ENCODE data around the gene OR9A2. TPM values are rescaled to one million over a fixed set of nuclear protein-coding genes. Genes with fewer than 3 reads are reported as not detected.
A peak's percentile ranks its signal among the peaks of the same experiment; 100 is the strongest.

Gene OR9A2
- total RNA-seq, 1 donor from 2014 or later: not detected

DNA sequence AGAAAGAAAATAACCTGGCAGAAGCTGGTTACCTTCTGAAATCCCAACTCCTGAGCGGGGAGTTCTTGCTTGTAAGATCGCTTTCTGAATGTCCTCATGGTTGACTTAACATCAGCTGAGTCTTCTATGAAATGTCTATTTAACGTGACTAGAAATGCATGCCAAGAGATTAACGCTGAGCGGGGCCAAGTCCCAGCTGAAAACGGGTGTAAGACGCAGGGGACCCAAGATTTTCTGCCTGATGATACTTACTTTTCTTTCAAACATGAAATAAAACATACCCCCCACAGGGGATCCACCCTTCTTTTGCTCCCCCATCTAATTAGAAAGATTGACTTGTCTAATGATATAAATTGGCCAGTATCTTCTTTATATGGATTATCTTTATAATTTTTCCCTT, 14.9 kb downstream of the OR9A2 start:
- peaks cover 0 to 10% (median 5%) of the 10 kb centered on the region in 3 donors for H3K4me1 ChIP-seq (ENCODE audit: control insufficient read depth in 3 of 3, insufficient read depth in 3 of 3, low read length in 3 of 3)
- no peak overlapping the region for H3K27ac ChIP-seq (ENCODE audit: low read depth, low read length)
- no peaks in the 10 kb centered on the region for H3K9me3 ChIP-seq (ENCODE audit: control insufficient read depth in 3 of 3, low read length in 3 of 3)
- H3K9ac ChIP-seq (ENCODE audit: low read depth in 1 of 3, low read length in 3 of 3): no peak overlapping the region
- H3K27me3 ChIP-seq (ENCODE audit: control insufficient read depth in 3 of 3, insufficient read depth in 3 of 3, low read length in 3 of 3): peaks cover 0 to 2% (median 0%) of the 10 kb centered on the region in 3 donors
- no peaks in the 10 kb centered on the region for H3K36me3 ChIP-seq (ENCODE audit: control insufficient read depth in 3 of 3, insufficient read depth in 3 of 3, low read length in 3 of 3)
- no peak overlapping the region for H3K4me3 ChIP-seq (ENCODE audit: low read length in 3 of 3)

DNA sequence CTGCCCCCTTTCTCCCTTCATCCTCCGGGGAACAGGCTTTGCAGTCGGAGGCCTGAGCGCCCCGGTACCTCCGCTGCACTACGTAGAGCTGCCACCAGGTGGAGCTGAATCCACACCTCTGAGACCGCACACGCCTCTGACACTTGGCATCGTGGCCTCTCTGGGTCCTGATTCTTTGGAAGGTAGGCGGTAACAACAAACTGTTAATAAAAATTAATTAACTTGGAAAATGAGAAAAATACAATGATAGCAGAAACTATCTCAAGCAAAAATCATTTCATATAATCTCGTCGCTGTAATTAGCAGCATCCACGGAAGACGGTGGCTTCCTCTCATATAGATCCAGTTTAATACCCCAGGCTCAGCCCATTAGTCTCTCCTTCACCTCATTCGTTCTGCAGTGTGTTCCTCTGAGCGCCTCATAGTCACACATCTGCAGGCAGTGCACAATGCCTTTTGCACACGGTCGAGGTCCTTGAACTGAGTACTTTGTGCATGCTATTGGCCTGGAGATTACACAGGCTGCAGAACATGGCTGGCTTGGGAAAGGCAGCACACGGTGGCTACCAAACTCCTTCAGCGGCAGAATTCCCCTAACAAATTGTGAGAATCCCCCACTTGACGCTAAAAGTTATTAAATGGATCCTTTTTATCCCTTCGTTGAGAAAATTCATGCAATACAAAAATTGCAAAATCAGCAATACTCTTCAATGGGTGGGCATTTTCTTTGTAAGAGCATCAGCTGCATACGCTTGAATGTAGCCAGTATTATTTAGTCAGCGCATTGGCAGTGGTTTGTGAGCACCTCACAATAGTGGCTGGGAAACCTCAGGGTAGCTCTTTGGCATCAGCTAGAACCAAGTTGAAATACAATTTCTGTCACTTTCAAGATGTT, 18.7 kb downstream of the OR9A2 start:
- Histone ChIP-seq H3K27ac (ENCODE audit: low read depth, low read length) (no peak overlapping the region), H3K9me3 (ENCODE audit: control insufficient read depth in 3 of 3, low read length in 3 of 3) (no peaks in the 10 kb centered on the region), H3K9ac (ENCODE audit: low read depth in 1 of 3, low read length in 3 of 3) (no peak overlapping the region), H3K36me3 (ENCODE audit: control insufficient read depth in 3 of 3, insufficient read depth in 3 of 3, low read length in 3 of 3) (no peaks in the 10 kb centered on the region), H3K27me3 (ENCODE audit: control insufficient read depth in 3 of 3, insufficient read depth in 3 of 3, low read length in 3 of 3) (peaks cover 0 to 2% (median 0%) of the 10 kb centered on the region in 3 donors), H3K4me1 (ENCODE audit: control insufficient read depth in 3 of 3, insufficient read depth in 3 of 3, low read length in 3 of 3) (peaks cover 0 to 2% (median 0%) of the 10 kb centered on the region in 3 donors), H3K4me3 (ENCODE audit: low read length in 3 of 3) (no peak overlapping the region)

DNA sequence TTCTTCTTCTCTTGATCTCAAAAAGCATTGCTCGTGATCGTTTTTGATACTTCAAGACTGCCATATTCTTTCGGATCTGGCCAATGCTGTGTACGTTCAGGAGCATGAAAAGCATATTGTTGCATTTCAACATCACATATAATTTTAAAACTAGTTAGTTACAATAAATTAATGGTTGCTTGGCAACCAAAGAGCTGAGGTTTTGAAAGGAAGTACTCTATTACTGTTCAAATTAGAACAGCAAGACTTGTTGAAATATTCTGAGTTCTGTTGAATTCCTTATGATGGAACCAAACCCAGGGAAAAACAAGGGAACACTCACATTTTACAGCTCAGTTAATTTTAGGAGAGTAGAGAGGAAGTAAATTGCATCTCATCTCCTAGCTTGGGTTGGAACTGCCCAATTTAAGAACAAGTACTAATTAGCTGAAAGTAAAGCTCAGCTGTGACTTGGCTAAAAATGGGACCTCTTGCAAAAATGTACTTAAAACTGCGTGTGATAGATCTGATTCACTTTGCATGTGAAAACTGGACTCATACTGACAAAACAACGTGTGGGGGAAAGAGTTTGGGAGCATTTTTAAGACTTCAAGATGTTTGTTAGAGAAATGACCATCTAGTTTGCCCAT, 21.2 kb downstream of the OR9A2 start:
- Histone ChIP-seq H3K4me3 (ENCODE audit: low read length in 3 of 3) (no peak overlapping the region), H3K27me3 (ENCODE audit: control insufficient read depth in 3 of 3, insufficient read depth in 3 of 3, low read length in 3 of 3) (peaks cover 0 to 2% (median 0%) of the 10 kb centered on the region in 3 donors), H3K36me3 (ENCODE audit: control insufficient read depth in 3 of 3, insufficient read depth in 3 of 3, low read length in 3 of 3) (no peaks in the 10 kb centered on the region), H3K9ac (ENCODE audit: low read depth in 1 of 3, low read length in 3 of 3) (no peak overlapping the region), H3K27ac (ENCODE audit: low read depth, low read length) (no peak overlapping the region), H3K4me1 (ENCODE audit: control insufficient read depth in 3 of 3, insufficient read depth in 3 of 3, low read length in 3 of 3) (no peaks in the 10 kb centered on the region), H3K9me3 (ENCODE audit: control insufficient read depth in 3 of 3, low read length in 3 of 3) (peaks cover 0 to 3% (median 0%) of the 10 kb centered on the region in 3 donors)

DNA sequence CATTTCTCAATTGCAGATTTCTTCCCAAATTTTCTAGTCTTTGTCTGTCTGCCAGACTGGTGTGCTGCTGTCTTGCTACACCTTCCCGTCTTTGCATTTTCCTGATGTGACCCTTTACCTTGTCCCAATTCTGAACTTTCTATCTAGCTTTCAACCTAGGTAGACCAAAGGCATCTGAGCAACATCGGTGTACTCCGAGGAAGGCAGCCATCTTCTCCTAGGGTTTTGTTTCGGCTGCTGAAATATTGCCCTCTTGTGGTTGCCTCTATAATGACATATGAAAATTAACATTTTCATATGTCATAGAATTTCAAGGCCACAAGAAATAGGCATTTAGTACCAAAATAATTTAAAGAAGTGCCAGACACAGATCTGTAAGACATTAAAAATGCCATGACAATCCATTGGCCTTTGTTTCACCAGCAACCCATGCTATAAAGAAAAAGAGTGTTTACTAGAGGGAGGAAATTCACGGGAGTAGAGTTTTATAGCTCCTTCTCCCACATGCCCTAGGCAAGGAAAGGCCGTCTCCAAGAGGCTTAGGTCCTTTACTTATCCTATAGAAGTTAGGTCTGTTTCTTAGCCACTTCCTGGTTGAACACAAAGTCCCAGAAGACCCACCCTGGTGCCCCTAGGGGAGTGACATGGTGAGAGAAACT, 23.4 kb downstream of the OR9A2 start:
- Histone ChIP-seq H3K27ac (ENCODE audit: low read depth, low read length) (no peak overlapping the region), H3K27me3 (ENCODE audit: control insufficient read depth in 3 of 3, insufficient read depth in 3 of 3, low read length in 3 of 3) (peaks cover 0 to 2% (median 0%) of the 10 kb centered on the region in 3 donors), H3K36me3 (ENCODE audit: control insufficient read depth in 3 of 3, insufficient read depth in 3 of 3, low read length in 3 of 3) (no peaks in the 10 kb centered on the region), H3K9ac (ENCODE audit: low read depth in 1 of 3, low read length in 3 of 3) (no peak overlapping the region), H3K4me3 (ENCODE audit: low read length in 3 of 3) (peak overlapping the region in 1 of 3 donors; percentile 59), H3K4me1 (ENCODE audit: control insufficient read depth in 3 of 3, insufficient read depth in 3 of 3, low read length in 3 of 3) (no peaks in the 10 kb centered on the region), H3K9me3 (ENCODE audit: control insufficient read depth in 3 of 3, low read length in 3 of 3) (peaks cover 0 to 3% (median 0%) of the 10 kb centered on the region in 3 donors)

DNA sequence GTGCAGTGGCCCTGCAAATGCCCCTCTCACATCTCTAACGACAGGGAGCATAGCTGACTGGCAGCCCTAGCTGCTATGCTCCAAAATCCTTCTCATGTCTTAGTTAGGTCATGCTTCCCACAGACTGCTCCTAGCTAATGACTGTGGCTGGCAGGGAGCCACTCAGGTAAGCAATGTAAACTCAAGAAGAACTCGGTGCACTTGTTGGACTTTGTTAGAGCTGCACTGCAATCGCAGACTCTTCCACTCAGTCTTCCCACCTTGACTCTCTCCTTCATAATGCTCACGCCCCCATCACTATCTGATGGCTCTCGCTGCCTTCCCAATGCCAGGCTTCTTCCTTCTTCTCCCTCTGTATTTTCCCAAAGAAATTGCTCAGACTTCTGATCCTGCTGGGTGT, 24.0 kb downstream of the OR9A2 start:
- H3K9me3 ChIP-seq (ENCODE audit: control insufficient read depth in 3 of 3, low read length in 3 of 3): peaks cover 0 to 3% (median 0%) of the 10 kb centered on the region in 3 donors
- no peak overlapping the region for H3K4me3 ChIP-seq (ENCODE audit: low read length in 3 of 3)
- no peak overlapping the region for H3K27ac ChIP-seq (ENCODE audit: low read depth, low read length)
- no peaks in the 10 kb centered on the region for H3K4me1 ChIP-seq (ENCODE audit: control insufficient read depth in 3 of 3, insufficient read depth in 3 of 3, low read length in 3 of 3)
- H3K9ac ChIP-seq (ENCODE audit: low read depth in 1 of 3, low read length in 3 of 3): no peak overlapping the region
- H3K36me3 ChIP-seq (ENCODE audit: control insufficient read depth in 3 of 3, insufficient read depth in 3 of 3, low read length in 3 of 3): no peaks in the 10 kb centered on the region
- H3K27me3 ChIP-seq (ENCODE audit: control insufficient read depth in 3 of 3, insufficient read depth in 3 of 3, low read length in 3 of 3): peaks cover 0 to 2% (median 0%) of the 10 kb centered on the region in 3 donors

DNA sequence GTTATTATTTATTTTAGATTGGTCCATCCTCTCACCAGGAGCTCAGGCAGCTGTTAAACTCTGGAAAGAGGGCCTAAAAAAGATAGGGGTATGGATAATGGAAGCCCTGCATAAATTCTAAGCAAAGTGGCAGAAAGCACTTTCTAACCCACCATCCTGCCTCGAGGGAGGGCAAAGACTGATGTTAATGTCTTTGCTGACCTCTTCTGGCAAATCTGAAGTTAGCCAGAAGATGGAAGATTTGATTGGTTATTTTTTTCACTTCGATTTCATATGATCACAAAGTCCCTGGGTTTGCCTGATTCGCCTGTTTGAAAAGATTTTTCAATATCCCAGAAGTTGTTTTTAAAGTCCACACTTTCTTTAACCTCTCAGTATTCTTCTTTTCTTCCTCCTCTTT, 24.8 kb downstream of the OR9A2 start:
- H3K9ac ChIP-seq (ENCODE audit: low read depth in 1 of 3, low read length in 3 of 3): no peak overlapping the region
- H3K36me3 ChIP-seq (ENCODE audit: control insufficient read depth in 3 of 3, insufficient read depth in 3 of 3, low read length in 3 of 3): no peaks in the 10 kb centered on the region
- H3K27me3 ChIP-seq (ENCODE audit: control insufficient read depth in 3 of 3, insufficient read depth in 3 of 3, low read length in 3 of 3): peaks cover 0 to under 1% (median 0%) of the 10 kb centered on the region in 3 donors
- no peaks in the 10 kb centered on the region for H3K4me1 ChIP-seq (ENCODE audit: control insufficient read depth in 3 of 3, insufficient read depth in 3 of 3, low read length in 3 of 3)
- H3K4me3 ChIP-seq (ENCODE audit: low read length in 3 of 3): no peak overlapping the region
- H3K9me3 ChIP-seq (ENCODE audit: control insufficient read depth in 3 of 3, low read length in 3 of 3): peaks cover 0 to 3% (median 0%) of the 10 kb centered on the region in 3 donors
- no peak overlapping the region for H3K27ac ChIP-seq (ENCODE audit: low read depth, low read length)

DNA sequence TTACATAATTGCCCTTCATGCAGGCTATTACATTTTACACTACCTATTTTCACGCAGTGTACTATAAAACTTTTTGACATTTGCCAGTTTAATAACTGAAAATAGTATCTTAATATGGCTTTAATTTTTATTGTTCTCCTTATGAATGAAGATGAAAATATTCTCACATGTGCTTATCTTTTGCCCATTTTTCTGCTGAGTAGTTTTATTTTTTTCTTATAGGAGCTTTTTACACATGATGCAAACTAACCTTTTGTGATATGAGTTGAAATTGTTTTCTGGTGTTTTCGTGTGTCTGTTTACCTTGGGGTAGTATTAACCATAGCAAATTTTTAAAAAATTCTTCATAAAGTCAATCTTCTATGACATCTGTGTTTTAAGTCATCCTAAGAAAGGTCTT, 26.3 kb downstream of the OR9A2 start:
- H3K36me3 ChIP-seq (ENCODE audit: control insufficient read depth in 3 of 3, insufficient read depth in 3 of 3, low read length in 3 of 3): no peaks in the 10 kb centered on the region
- no peak overlapping the region for H3K4me3 ChIP-seq (ENCODE audit: low read length in 3 of 3)
- no peaks in the 10 kb centered on the region for H3K27me3 ChIP-seq (ENCODE audit: control insufficient read depth in 3 of 3, insufficient read depth in 3 of 3, low read length in 3 of 3)

DNA sequence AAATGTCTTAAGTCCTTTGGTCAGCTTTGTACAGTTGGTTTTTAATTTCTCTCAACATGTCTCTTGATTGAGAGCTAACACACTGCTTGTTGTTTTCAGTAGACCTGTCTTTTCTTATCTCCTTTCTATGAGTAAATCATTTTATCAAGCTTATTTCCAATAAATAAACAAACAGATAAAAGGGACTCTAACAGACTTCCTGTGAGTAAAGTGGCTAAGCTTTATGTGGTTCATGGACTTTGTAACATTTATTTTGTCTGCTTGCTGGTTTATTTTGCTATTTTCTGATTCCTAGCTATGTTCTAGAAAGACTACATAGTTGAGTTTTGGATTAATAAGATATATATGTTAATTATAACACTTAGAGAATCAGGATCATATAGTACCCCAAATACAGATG, 27.1 kb downstream of the OR9A2 start:
- peaks cover 0 to 3% (median 0%) of the 10 kb centered on the region in 3 donors for H3K9me3 ChIP-seq (ENCODE audit: control insufficient read depth in 3 of 3, low read length in 3 of 3)
- no peak overlapping the region for H3K27ac ChIP-seq (ENCODE audit: low read depth, low read length)

More for the DNA sequence above, 26.3 kb downstream of the OR9A2 start:
- Histone ChIP-seq H3K9ac (ENCODE audit: low read depth in 1 of 3, low read length in 3 of 3) (no peak overlapping the region), H3K4me1 (ENCODE audit: control insufficient read depth in 3 of 3, insufficient read depth in 3 of 3, low read length in 3 of 3) (no peaks in the 10 kb centered on the region), H3K27ac (ENCODE audit: low read depth, low read length) (no peak overlapping the region), H3K9me3 (ENCODE audit: control insufficient read depth in 3 of 3, low read length in 3 of 3) (peaks cover 0 to 3% (median 0%) of the 10 kb centered on the region in 3 donors)

DNA sequence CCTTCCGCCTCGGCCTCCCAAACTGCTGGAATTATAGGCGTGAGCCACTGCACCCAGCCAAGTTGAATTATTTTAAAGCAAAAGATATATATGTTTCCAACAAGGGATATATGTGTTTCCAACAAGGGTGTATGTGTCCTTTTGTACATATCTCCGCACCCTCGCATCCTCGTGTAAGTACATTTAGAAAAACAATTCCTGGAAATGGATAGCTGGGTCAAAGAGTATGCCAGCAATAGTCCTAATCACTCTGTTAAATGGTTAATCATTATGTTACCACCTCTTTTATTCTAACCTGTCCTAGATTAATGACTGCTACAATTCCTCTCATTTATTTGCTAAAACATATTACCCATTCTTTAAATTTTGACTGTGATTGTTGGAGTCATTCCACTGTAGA, 28.0 kb downstream of the OR9A2 start:
- peaks cover 0 to 3% (median 0%) of the 10 kb centered on the region in 3 donors for H3K9me3 ChIP-seq (ENCODE audit: control insufficient read depth in 3 of 3, low read length in 3 of 3)
- H3K4me3 ChIP-seq (ENCODE audit: low read length in 3 of 3): no peak overlapping the region
- H3K27me3 ChIP-seq (ENCODE audit: control insufficient read depth in 3 of 3, insufficient read depth in 3 of 3, low read length in 3 of 3): no peaks in the 10 kb centered on the region
- no peak overlapping the region for H3K9ac ChIP-seq (ENCODE audit: low read depth in 1 of 3, low read length in 3 of 3)
- no peaks in the 10 kb centered on the region for H3K36me3 ChIP-seq (ENCODE audit: control insufficient read depth in 3 of 3, insufficient read depth in 3 of 3, low read length in 3 of 3)
- no peaks in the 10 kb centered on the region for H3K4me1 ChIP-seq (ENCODE audit: control insufficient read depth in 3 of 3, insufficient read depth in 3 of 3, low read length in 3 of 3)
- H3K27ac ChIP-seq (ENCODE audit: low read depth, low read length): no peak overlapping the region

More for the DNA sequence above, 27.1 kb downstream of the OR9A2 start:
- Histone ChIP-seq H3K4me3 (ENCODE audit: low read length in 3 of 3) (no peak overlapping the region), H3K4me1 (ENCODE audit: control insufficient read depth in 3 of 3, insufficient read depth in 3 of 3, low read length in 3 of 3) (no peaks in the 10 kb centered on the region), H3K36me3 (ENCODE audit: control insufficient read depth in 3 of 3, insufficient read depth in 3 of 3, low read length in 3 of 3) (no peaks in the 10 kb centered on the region), H3K9ac (ENCODE audit: low read depth in 1 of 3, low read length in 3 of 3) (no peak overlapping the region), H3K27me3 (ENCODE audit: control insufficient read depth in 3 of 3, insufficient read depth in 3 of 3, low read length in 3 of 3) (no peaks in the 10 kb centered on the region)
